PC-9 (cell line): Measurements from ENCODE around the gene CAPN5. TPM values are rescaled to one million over a fixed set of nuclear protein-coding genes. Genes with fewer than 3 reads are reported as not detected.

Experiments used
- BruUV-seq: library from RNA; stranded (reverse); fragments of 400-500 nt; replicated peaks from 2 replicates; lab custom pipeline; 2021; lab: Mats Ljungman, UMichigan
- CTCF ChIA-PET: fragments of 300-600 bp; sonication (Branson Sonifier 250); formaldehyde crosslinking; loops from one replicate; lab custom pipeline; 2022; ENCODE audit warnings: antibody characterized with exemption; lab: Charles Lee
- POLR2A ChIA-PET: fragments of 300-600 bp; sonication (Branson Sonifier 250); formaldehyde crosslinking; loops from one replicate; lab custom pipeline; 2022; ENCODE audit warnings: antibody characterized with exemption; ENCODE audit not compliant: unreplicated experiment; lab: Charles Lee
- DNase-seq, 2 experiments: peaks; one replicate each; pipeline versions ENCODE4 v3.0.0 to v3.0.0-alpha.2; 2015 to 2022; ENCODE audit warnings: mixed read lengths in 1 of 2
- H2AFZ ChIP-seq: fragments of 200-600 bp; sonication (generic); 2 replicates; pipeline ENCODE4 v1.8.1; 2017; ENCODE audit warnings: antibody characterized with exemption
- H3F3A ChIP-seq: fragments of 200-600 bp; sonication (generic); 2 replicates; pipeline ENCODE4 v1.8.1; 2017; ENCODE audit warnings: antibody characterized with exemption, mild to moderate bottlenecking, low read depth; ENCODE audit not compliant: insufficient read depth
- H3K27ac ChIP-seq: fragments of 200-600 bp; sonication (generic); 2 replicates; pipeline ENCODE4 v1.6.1; 2016; ENCODE audit warnings: mixed run types
- H3K27me3 ChIP-seq: fragments of 200-600 bp; sonication (generic); 2 replicates; pipeline ENCODE4 v1.6.1; 2016; ENCODE audit warnings: low read depth, mixed run types; ENCODE audit not compliant: insufficient read depth
- H3K36me3 ChIP-seq: fragments of 200-600 bp; sonication (generic); 2 replicates; pipeline ENCODE4 v1.6.1; 2016; ENCODE audit warnings: low read depth, mixed run types
- H3K4me1 ChIP-seq: fragments of 200-600 bp; sonication (generic); replicated peaks from 2 replicates; pipeline ENCODE4 v1.6.1; 2016; ENCODE audit warnings: mixed run types; ENCODE audit not compliant: insufficient read depth
- H3K4me2 ChIP-seq: fragments of 200-600 bp; sonication (generic); 2 replicates; pipeline ENCODE4 v1.6.1; 2017; ENCODE audit warnings: mixed run types
- H3K4me3 ChIP-seq: fragments of 200-600 bp; sonication (generic); 2 replicates; pipeline ENCODE4 v1.6.1; 2016; ENCODE audit warnings: mixed run types
- H3K79me2 ChIP-seq: fragments of 200-600 bp; sonication (generic); 2 replicates; pipeline ENCODE4 v1.6.1; 2017; ENCODE audit warnings: low read depth, mixed run types
- H3K9me2 ChIP-seq: fragments of 200-600 bp; sonication (generic); 2 replicates; pipeline ENCODE4 v1.8.1; 2017; ENCODE audit warnings: mild to moderate bottlenecking; ENCODE audit not compliant: insufficient read depth
- H3K9me3 ChIP-seq: fragments of 200-600 bp; sonication (generic); 2 replicates; pipeline ENCODE4 v1.8.1; 2016; ENCODE audit warnings: low read depth; ENCODE audit not compliant: insufficient read depth
- H4K20me1 ChIP-seq: fragments of 200-600 bp; sonication (generic); 2 replicates; pipeline ENCODE4 v1.8.1; 2017; ENCODE audit not compliant: insufficient read depth
- CTCF ChIP-seq: fragments of 200-600 bp; sonication (generic); conservative IDR thresholded peaks from 2 replicates; pipeline ENCODE4 v1.6.1; 2017; ENCODE audit warnings: mixed run types, antibody characterized with exemption, mild to moderate bottlenecking, moderate library complexity
- EZH2 ChIP-seq: fragments of 200-600 bp; sonication (generic); IDR thresholded peaks from 2 replicates; pipeline ENCODE4 v1.8.0; 2017; ENCODE audit warnings: antibody characterized with exemption, low read depth
- intact Hi-C: fragments of 100-400 bp; cut with micrococcal nuclease; formaldehyde crosslinking; loops from one replicate; pipeline ENCODE4 v1.10.0; 2022; ENCODE audit not compliant: unreplicated experiment
- total RNA-seq: library from RNA; stranded (reverse); gene quantifications from 2 replicates; pipeline ENCODE4 v1.2.3, GENCODE V29; 2021

CAPN5 gene
- total RNA-seq, 1 experiment from 2014 or later, result 9.9 TPM

- H3K4me1 ChIP-seq, result peaks cover 41% of the 10 kb centered on the region
- no peak overlapping the region for H2AFZ ChIP-seq
- ChIA-PET CTCF (interaction anchor here (1.2 to 2.7 kb wide), 5 partner anchors 14 to 44 kb away, joined by 4 to 133 read pairs (median 8); no protein-coding TSS in a partner anchor), POLR2A (no interaction called here)
- no peak overlapping the region for H3K27ac ChIP-seq
- H3K79me2 ChIP-seq, result no peaks in the 10 kb centered on the region
- no peaks in the 10 kb centered on the region for H3K27me3 ChIP-seq
- H3F3A ChIP-seq, result peaks cover 19% of the 10 kb centered on the region; the same call in 1 of the 2 replicates
- H3K4me3 ChIP-seq, result no peak overlapping the region
- H4K20me1 ChIP-seq, result no peaks in the 10 kb centered on the region
- intact Hi-C loops, result no loop called here
- no peak overlapping the region for H3K4me2 ChIP-seq
- TF ChIP-seq EZH2 (no peak), CTCF (no peak)
- H3K9me2 ChIP-seq, result no peaks in the 10 kb centered on the region
- H3K9me3 ChIP-seq, result no peaks in the 10 kb centered on the region
- no TSS peak for BruUV-seq
- no peaks in the 10 kb centered on the region for H3K36me3 ChIP-seq
- DNase-seq, result no peak
Measured at GRCh38 chr11:77092382-77092781, 25.6 kb downstream of the CAPN5 start.

GRCh38 chr11:77093056-77093891 lies 26.5 kb downstream of the CAPN5 start:
- no peaks in the 10 kb centered on the region for H3K79me2 ChIP-seq
- CTCF ChIA-PET, result no interaction called here
- H2AFZ ChIP-seq, result no peak overlapping the region
- no TSS peak for BruUV-seq
- no peaks in the 10 kb centered on the region for H3K36me3 ChIP-seq
- peaks cover 32% of the 10 kb centered on the region for H3K4me1 ChIP-seq
- H3K4me2 ChIP-seq, result no peak overlapping the region
- H3K4me3 ChIP-seq, result no peak overlapping the region
- H3K27me3 ChIP-seq, result no peaks in the 10 kb centered on the region
- no peak overlapping the region for H3K27ac ChIP-seq
- intact Hi-C loops, result no loop called here
- H3F3A ChIP-seq, result peaks cover 19% of the 10 kb centered on the region; the same call in 1 of the 2 replicates
- no peak for DNase-seq
- POLR2A ChIA-PET, result no interaction called here
- no peaks in the 10 kb centered on the region for H4K20me1 ChIP-seq
- TF ChIP-seq EZH2 (no peak), CTCF (no peak)
- no peaks in the 10 kb centered on the region for H3K9me3 ChIP-seq
- H3K9me2 ChIP-seq, result no peaks in the 10 kb centered on the region

GRCh38 chr11:77093987-77094840 lies 27.4 kb downstream of the CAPN5 start:
- TF ChIP-seq CTCF, result no peak
- TF ChIP-seq EZH2, result no peak
- Histone ChIP-seq H3K4me3 (no peak overlapping the region), H3K27ac (no peak overlapping the region), H3K4me1 (peaks cover 22% of the 10 kb centered on the region), H3K4me2 (no peak overlapping the region), H4K20me1 (no peaks in the 10 kb centered on the region), H3K79me2 (no peaks in the 10 kb centered on the region), H3K27me3 (no peaks in the 10 kb centered on the region), H2AFZ (no peak overlapping the region), H3K9me3 (no peaks in the 10 kb centered on the region), H3F3A (peaks cover 9% of the 10 kb centered on the region; the same call in 1 of the 2 replicates), H3K9me2 (no peaks in the 10 kb centered on the region), H3K36me3 (no peaks in the 10 kb centered on the region)
- POLR2A ChIA-PET, result no interaction called here
- CTCF ChIA-PET, result no interaction called here
- no TSS peak for BruUV-seq
- no peak for DNase-seq
- intact Hi-C loops, result no loop called here
